Hypothalamus (tissue), 51 donors: ENCODE results near the gene ARHGEF4.

Experiments
- DNase-seq, 51 donors: peaks; one replicate each; lab custom pipeline; 2025; lab: John Stamatoyannopoulos, UW

ARHGEF4 gene

DNA sequence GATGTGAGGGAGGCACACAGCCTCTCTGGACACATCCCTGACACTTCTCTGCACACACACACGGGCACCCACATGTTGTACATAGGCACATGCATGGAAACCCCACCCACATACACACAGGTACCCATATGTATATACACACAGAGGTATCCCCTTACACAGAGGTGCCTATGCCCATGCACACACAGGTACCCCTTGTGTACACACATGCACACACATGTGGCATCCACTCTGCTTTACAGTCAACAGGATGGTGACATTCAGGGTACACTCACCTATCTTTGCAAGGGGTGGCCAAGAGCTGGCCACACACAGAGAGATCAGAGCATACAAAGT lies 197.0 kb downstream of the ARHGEF4 start:
- no peak for DNase-seq

GRCh38 chr2:131034122-131035051 lies 197.7 kb downstream of the ARHGEF4 start:
- peak in 33 of 51 donors; percentile 15 to 72 (median 57) for DNase-seq

GRCh38 chr2:131035112-131035825 lies 198.6 kb downstream of the ARHGEF4 start:
- DNase-seq, result peak in 1 of 51 donors; percentile 58

DNA sequence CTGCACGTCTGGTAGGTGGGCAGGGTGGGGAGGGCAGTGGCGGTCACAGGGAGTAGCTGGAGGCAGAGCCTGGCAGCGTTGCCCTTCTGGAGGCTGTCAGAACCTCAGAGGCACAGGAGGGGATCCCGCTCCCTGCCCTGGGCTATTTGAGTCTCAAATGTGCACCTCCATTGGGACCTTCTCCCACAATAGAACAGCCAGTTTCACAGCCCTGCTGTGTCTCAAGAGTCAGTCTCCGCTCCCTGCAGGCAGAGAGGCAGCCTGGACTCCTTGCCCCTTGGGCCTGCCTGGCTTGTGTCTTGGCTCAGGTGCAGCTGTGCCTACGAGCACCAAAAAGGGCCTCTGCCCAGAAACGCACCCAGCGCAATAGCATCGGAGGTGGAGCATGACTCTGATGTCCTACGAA lies 199.1 kb downstream of the ARHGEF4 start:
- peak in 2 of 51 donors; percentile 26 to 58 for DNase-seq

DNA sequence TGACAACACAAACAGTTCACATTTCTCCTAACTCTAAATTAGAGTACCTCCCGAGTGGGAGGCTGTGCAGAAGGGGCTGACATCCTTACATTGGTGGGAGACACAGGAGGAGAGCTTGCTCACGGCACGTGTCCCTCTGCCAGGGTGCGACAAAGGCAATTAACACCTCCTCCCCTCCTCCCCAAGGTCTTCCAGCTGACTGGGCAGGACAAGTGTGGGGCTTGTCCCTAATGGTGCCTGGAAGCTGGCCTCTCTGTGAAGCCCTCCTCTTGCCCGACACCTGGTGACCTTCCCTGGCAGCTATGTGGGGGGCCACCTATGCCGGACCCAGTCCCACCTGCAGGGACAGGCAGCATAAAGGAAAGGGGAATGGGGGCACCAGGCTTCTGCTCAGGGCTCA lies 199.6 kb downstream of the ARHGEF4 start:
- no peak for DNase-seq

DNA sequence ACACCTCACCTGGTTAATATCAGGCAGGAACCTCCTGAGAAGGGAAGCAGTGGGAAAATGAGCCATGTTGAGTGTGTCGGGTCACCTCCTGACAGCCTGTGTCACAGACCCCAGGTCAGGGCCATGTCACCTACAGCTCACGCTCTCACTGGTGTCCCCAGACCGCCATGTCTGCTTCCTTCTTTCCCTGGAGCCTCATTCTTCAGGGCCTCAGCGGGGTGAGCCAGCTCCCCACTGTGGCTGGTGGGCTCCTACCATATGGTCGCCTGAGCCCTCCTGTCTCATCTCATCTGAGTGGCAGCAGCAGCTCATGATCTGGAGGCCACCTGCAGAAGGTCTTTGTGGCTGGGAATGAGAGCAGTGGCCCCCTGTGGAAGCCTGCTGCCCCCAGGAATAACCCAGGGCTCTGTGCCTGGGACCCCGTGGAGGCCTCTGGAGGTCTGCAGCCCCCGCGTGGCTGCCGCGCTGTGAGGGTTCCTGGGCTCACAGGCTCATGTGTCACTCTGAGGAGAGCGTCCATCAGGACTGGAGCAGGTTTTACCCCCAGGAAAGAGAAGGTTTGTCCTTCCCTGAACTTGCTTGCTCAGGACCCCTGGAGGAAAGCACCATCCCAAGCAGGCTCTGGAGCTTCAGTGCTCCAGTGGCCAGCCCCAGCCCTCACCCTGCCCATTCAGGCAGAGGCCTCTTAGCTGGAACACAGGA lies 200.1 kb downstream of the ARHGEF4 start:
- no peak for DNase-seq

- DNase-seq, result no peak
Measured at GRCh38 chr2:131037398-131038257, 200.9 kb downstream of the ARHGEF4 start.

DNA sequence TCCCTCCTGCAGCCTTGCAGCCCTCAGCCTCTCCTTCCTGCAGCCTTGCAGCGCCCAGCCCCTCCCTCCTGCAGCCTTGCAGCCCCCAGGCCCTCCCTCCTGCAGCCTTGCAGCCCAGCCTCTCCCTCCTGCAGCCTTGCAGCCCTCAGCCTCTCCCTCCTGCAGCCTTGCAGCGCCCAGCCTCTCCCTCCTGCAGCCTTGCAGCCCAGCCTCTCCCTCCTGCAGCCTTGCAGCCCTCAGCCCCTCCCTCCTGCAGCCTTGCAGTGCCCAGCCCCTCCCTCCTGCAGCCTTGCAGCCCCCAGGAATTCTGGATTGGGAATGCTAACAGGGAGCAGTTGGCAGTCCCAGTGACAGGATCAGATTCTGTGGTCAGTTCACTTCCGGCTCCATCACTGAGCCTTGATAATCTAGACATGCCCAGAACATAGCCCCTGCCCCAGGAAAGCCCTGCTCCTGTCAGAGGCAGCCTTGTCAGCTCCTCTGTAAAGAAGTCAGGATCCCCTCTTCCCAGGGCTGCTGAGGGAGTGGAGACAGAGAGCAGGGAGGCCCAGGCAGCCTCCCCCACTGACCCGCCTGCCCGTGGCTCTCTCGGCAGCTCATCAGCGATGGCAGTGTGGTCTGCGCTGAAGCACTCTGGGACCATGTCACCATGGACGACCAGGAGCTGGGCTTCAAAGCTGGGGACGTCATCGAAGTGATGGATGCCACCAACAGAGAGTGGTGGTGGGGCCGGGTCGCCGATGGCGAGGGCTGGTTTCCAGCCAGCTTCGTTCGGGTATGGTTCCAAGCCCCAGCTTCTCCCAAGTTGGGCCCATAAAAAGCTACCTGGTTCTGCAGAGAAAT lies 201.8 kb downstream of the ARHGEF4 start:
- no peak for DNase-seq

- DNase-seq, result no peak
Measured at GRCh38 chr2:131039101-131039440, 202.4 kb downstream of the ARHGEF4 start.

DNA sequence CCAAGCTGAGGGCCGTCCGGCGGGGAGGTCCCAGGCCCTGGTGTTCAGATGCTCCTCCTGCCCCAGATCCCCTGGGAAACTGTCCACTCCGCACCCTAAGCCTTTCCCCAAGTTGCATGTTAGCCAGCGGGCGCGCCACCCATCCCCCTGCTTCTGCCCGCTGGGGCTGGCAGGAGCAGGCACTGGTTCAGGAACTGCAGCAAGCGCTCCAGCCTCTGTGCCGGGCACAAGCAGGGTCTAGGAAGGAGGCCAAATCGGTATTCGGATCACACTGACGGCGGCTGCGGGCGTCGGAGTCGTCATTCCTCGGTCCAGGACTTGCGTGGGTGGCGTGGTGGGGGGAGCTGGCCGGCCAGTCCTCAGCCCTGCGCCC lies 202.8 kb downstream of the ARHGEF4 start:
- peak in 39 of 51 donors; percentile 27 to 84 (median 60) for DNase-seq

DNA sequence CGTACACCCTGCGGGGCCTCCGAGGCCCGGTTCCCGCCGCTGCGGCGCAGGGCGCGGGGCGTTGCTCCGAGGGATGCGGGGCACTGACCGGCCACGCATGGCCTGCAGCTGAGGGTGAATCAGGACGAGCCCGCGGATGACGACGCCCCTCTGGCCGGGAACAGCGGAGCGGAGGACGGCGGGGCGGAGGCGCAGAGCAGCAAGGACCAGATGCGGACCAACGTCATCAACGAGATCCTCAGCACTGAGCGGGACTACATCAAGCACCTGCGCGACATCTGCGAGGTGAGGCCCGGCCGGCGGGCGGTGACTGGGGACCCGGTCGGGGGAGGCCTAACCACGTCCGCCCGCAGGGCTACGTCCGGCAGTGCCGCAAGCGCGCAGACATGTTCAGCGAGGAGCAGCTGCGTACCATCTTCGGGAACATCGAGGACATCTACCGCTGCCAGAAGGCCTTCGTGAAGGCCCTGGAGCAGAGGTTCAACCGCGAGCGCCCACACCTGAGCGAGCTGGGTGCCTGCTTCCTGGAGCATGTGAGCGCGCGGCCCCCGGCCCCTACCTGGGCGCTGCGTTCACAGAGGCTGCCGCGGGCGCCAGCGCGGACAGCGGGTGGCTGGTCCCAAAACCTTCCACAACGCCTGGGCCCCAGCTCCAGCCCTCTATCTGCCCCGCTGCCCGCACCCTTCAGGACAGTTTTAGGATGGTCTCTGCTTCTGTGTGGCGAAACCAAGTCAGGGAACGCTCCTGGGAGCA lies 203.4 kb downstream of the ARHGEF4 start:
- no peak for DNase-seq

DNA sequence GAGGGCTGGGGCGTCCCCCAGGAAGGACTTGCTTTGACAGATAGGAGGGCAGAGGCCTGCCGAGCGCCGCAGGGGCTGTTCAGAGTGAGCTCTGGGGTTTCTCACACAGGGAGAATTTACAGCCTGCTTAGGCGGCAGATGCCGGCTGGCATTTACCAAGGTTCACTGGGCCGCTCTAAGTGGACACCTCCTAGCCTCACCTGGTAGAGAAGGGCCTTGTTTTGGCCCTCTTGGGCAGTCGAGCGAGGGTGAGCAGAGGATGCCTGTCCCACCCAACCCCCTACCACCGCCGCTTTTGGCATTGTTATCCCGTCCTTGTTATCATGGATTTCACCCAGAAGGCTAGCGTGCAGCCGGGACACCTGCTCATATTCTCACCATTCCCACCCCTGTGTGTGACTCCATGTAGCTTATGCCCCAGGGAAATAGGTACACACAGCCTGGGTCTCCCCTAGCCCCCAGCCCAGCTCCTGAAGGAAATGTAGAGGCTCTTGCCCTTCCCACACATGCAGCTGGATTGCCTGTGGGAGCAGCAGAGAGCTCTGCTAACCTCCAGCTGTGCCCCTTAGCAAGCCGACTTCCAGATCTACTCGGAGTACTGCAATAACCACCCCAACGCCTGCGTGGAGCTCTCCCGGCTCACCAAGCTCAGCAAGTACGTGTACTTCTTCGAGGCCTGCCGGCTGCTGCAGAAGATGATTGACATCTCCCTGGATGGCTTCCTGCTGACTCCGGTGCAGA lies 204.1 kb downstream of the ARHGEF4 start:
- DNase-seq, result peak in 7 of 51 donors; percentile 17 to 44 (median 22)

DNA sequence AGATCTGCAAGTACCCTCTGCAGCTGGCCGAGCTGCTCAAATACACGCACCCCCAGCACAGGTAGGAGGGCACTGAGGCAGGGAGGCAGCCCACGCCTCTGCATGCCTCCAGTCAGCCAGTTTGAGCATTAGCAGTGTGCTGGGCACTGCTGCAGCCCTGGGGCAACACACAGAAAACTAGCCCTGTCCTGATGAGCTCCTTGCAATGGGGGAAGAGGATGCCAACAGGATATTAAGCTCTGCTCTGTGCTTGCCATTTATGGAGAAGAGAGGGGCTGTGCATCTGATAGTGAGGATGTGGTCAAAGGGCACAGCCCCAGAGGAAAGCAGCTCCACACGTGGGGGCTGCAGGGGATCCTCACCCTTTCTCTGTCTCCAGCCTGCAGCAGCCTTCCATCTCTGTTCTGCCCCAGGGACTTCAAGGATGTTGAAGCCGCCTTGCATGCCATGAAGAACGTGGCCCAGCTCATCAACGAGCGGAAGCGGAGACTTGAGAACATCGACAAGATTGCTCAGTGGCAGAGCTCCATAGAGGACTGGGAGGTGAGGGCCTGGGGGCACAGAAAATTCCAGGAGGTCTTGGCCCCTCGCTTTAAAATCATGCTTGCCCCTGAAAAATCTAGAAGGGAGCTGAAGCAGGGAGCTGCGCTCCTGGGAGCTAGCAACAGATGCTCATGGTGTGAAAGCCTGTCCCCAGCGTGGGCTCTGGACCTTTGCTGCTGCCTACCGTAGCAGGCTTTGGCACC lies 204.9 kb downstream of the ARHGEF4 start:
- no peak for DNase-seq

DNA sequence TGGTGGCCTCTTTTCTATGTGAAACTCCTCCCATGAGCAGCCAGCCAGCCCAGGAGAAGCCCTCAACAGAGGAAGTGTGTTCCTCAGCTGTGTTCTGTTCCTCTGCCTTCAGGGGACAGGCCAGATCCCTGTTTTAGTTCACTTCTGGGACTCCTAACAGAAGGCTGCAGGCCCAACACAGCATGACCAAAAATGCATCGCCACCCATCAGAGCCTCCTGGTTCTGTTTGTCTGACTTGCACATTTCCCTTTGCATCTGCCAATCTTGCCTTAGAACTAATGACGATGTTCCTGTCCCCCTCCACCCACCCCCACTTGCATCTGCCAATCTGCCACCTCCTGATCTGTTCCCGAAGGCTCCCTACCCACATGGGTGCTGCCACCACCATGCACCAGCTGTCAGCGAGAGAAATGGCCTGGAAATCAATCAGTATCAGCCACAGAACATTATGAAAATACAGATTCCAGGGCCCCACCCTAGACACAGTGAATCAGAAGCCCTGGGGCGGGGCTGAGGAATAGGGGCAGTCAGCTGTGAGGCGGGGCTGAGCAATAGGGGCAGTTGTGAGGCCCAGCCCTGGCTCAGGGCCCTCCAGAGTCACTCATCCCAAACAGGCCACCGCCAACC lies 205.5 kb downstream of the ARHGEF4 start:
- DNase-seq, result no peak

DNA sequence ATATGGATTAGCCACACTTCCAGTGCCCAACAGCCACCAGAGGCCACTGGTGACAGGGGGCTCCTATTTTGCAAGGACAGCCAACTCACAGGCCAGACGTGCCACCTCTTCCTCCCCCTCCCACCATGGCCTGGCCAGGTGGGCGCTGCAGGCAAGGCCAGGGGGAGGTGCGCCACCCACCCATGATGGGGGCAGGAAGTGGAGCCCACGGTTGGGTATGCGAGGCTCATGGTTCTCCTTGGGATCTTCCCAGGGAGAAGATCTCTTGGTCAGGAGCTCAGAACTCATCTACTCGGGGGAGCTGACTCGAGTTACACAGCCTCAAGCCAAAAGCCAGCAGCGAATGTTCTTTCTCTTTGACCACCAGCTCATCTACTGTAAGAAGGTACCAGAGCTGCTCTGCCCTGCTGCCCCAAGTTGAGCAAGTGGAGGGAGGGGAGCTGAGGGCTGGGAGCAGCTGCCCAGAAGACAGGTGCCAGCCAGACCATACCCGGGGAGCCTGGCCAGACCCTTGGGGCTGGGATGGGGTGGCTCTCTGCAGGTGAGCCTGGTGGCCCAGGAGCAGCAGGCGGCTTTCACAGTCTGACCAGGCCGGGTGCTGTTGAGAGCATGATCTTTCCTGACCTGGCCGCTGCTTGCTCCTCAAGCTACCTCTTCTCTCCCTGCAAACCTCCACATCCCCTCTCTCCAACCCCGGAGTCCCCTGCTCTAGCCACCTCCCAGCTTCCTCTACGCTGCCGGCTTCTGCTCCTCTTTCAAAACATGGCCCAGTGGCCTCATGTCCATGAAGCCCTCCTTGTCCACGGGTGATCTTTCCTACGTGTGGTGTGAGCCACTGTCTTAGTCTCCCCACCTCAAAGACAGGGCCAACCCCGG lies 206.7 kb downstream of the ARHGEF4 start:
- no peak for DNase-seq
